ENCODE data around the gene LSM4. TPM values are rescaled to one million over a fixed set of nuclear protein-coding genes. Genes with fewer than 3 reads are reported as not detected.
"Not testable (repeated sequence)": the region's sequence is repeated elsewhere in the genome, so short reads cannot be mapped to it uniquely, and the experiment has no call there.

LSM4 gene
- total RNA-seq, 1 donor from 2014 or later = 62.5 TPM

DNA sequence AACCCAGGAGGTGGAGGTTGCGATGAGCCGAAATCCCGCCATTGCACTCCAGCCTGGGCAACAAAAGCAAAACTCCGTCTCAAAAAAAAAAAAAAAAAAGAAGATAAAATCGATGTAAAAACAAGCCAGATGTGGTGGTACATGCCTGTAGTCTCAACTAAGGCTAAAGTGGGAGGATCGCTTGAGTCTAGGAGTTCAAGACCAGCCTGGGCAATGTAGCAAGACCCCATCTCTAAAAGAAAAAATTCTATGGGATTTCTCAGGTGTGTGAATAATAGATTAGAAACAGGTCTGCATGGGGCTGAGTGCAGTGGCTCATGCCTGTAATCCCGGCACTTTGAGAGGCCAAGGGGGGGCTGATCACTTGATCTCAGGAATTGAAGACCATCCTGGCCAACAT, 28.7 kb upstream of the LSM4 start:
- TF ChIP-seq CTCF (IDR thresholded peaks at IDR 0.05) = no peak
- Histone ChIP-seq H3K27me3 (no peaks in the 10 kb centered on the region), H3K27ac (no peak overlapping the region), H3K36me3 (peaks cover 3 to 4% of the 10 kb centered on the region in 2 donors), H3K9me3 (no peaks in the 10 kb centered on the region), H3K4me1 (no peaks in the 10 kb centered on the region), H3K4me3 (no peak overlapping the region)
- intact Hi-C loops (cut with DNase I) = no loop called here
- DNase-seq (ENCODE audit: low spot score in 2 of 2) = no peak

- no peak for TF ChIP-seq CTCF (IDR thresholded peaks at IDR 0.05)
- Histone ChIP-seq H3K36me3 (no peaks in the 10 kb centered on the region), H3K4me3 (no peak overlapping the region), H3K27ac (no peak overlapping the region), H3K27me3 (no peaks in the 10 kb centered on the region), H3K4me1 (no peaks in the 10 kb centered on the region), H3K9me3 (no peaks in the 10 kb centered on the region)
- no peak for DNase-seq (ENCODE audit: low spot score in 2 of 2)
- intact Hi-C loops (cut with DNase I) = no loop called here
Measured at GRCh38 chr19:18350490-18350889, 27.6 kb upstream of the LSM4 start.

- no peaks in the 10 kb centered on the region for H3K4me1 ChIP-seq
- DNase-seq (ENCODE audit: low spot score in 2 of 2) = no peak
- no peaks in the 10 kb centered on the region for H3K27me3 ChIP-seq
- H3K4me3 ChIP-seq = no peak overlapping the region
- TF ChIP-seq CTCF (IDR thresholded peaks at IDR 0.05) = peak; percentile 62 to 80 (median 75)
- no peaks in the 10 kb centered on the region for H3K36me3 ChIP-seq
- intact Hi-C loops (cut with DNase I) = loop anchor here (1.0 kb wide), 1 partner anchor 61 kb away; no protein-coding TSS in a partner anchor
- H3K27ac ChIP-seq = no peak overlapping the region
- no peaks in the 10 kb centered on the region for H3K9me3 ChIP-seq
Measured at GRCh38 chr19:18349524-18350128, 26.8 kb upstream of the LSM4 start.

- H3K36me3 ChIP-seq = not testable (repeated sequence)
Measured at GRCh38 chr19:18348818-18349339, 26.0 kb upstream of the LSM4 start.

GRCh38 chr19:18348171-18348570, 25.3 kb upstream of the LSM4 start:
- DNase-seq (ENCODE audit: low spot score in 2 of 2) = no peak
- TF ChIP-seq CTCF (IDR thresholded peaks at IDR 0.05) = no peak
- H3K36me3 ChIP-seq = no peaks in the 10 kb centered on the region
- H3K4me1 ChIP-seq = no peaks in the 10 kb centered on the region
- H3K4me3 ChIP-seq = no peak overlapping the region
- H3K27ac ChIP-seq = no peak overlapping the region
- intact Hi-C loops (cut with DNase I) = no loop called here
- H3K27me3 ChIP-seq = no peaks in the 10 kb centered on the region
- no peaks in the 10 kb centered on the region for H3K9me3 ChIP-seq

More at GRCh38 chr19:18348818-18349339, 26.0 kb upstream of the LSM4 start:
- not testable (repeated sequence) for DNase-seq (ENCODE audit: low spot score in 2 of 2); H3K27ac ChIP-seq; H3K9me3 ChIP-seq; H3K4me1 ChIP-seq; H3K27me3 ChIP-seq; H3K4me3 ChIP-seq
- intact Hi-C loops (cut with DNase I) = loop anchor here (1.0 kb wide), 1 partner anchor 61 kb away; no protein-coding TSS in a partner anchor

GRCh38 chr19:18346091-18346490, 23.2 kb upstream of the LSM4 start:
- peaks cover 0 to 6% of the 10 kb centered on the region in 2 donors for H3K4me1 ChIP-seq
- no peaks in the 10 kb centered on the region for H3K9me3 ChIP-seq
- no peaks in the 10 kb centered on the region for H3K27me3 ChIP-seq
- TF ChIP-seq CTCF (IDR thresholded peaks at IDR 0.05) = no peak
- H3K4me3 ChIP-seq = no peak overlapping the region
- intact Hi-C loops (cut with DNase I) = no loop called here
- H3K36me3 ChIP-seq = no peaks in the 10 kb centered on the region
- no peak overlapping the region for H3K27ac ChIP-seq
- DNase-seq (ENCODE audit: low spot score in 2 of 2) = no peak

Data from ascending aorta (tissue), 2 donors.